COLO668 (cell line): ENCODE measurements around the gene TACC2.

ENCODE experiments used
- DNase-seq: peaks from one replicate; lab custom pipeline; 2025; ENCODE audit not compliant: unreplicated experiment; lab: John Stamatoyannopoulos, UW

The TACC2 gene

GRCh38 chr10:122241836-122242235, 252.9 kb downstream of the TACC2 start:
- no peak for DNase-seq

GRCh38 chr10:122243550-122243949, 254.6 kb downstream of the TACC2 start:
- no peak for DNase-seq

- DNase-seq, result no peak
Observed at GRCh38 chr10:122244001-122244975, 255.3 kb downstream of the TACC2 start.

GRCh38 chr10:122245136-122245535, 256.2 kb downstream of the TACC2 start:
- DNase-seq, result no peak

- no peak for DNase-seq
Observed at GRCh38 chr10:122245897-122246296, 256.9 kb downstream of the TACC2 start.

GRCh38 chr10:122246830-122247520, 258.0 kb downstream of the TACC2 start:
- no peak for DNase-seq

DNA sequence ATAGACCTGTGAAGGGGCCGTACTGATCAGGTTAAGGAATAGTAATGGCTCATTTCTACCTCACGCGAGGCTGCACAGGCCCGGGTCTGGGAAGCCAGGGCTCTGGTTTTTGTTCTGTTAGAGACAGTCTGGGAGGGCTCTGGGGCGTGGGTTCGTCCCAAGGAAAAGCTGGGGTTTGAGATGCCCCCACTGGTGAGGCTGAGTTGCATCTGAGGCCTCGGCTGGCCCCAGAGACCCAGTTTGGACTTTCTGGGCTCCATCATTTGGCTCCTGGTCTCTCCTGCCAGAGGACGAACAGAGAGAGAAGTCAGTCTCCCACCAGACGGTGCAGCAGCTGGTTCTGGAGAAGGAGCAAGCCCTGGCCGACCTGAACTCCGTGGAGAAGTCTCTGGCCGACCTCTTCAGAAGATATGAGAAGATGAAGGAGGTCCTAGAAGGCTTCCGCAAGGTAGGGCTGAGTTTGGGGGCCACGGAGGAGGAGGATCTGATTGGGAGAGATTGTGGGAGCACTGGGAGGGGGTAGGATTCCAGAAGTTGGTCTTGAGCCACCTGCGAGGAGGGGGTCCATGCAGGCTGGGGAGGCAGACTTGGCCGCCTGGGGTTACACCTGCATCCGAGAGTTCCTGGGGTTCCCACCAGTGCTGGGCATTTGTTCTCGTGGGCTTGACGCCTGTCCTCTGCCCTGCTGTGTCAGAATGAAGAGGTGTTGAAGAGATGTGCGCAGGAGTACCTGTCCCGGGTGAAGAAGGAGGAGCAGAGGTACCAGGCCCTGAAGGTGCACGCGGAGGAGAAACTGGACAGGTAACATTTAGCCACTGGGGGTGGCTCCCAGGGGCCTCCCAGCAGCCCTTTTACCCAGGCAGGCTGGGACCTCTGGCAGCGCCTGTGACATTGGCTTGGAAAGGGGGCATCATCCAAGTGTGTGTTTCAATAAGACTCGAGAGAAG, 259.7 kb downstream of the TACC2 start:
- no peak for DNase-seq

DNA sequence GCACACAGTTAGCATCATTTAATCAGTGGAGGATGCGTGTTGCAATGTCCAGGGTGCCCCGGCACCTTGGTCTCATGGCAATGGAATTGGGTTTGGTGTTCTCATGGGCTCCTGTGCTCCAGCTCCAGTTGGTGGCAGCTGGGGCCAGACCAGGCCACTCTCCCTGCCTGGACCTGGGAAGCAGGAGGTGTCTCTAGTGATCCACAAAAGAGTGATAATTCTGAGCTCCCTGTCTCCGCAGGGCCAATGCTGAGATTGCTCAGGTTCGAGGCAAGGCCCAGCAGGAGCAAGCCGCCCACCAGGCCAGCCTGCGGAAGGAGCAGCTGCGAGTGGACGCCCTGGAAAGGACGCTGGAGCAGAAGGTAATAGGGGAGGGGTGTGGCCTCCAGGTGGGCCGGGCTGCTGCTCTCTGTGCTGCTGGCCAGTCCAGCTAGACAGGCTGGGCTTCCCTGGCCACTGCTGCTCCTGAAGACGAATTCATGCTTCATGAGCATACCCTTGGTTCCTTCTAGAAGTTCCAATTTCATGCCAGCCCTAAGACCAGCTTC, 260.4 kb downstream of the TACC2 start:
- DNase-seq, result no peak

- no peak for DNase-seq
Observed at GRCh38 chr10:122249991-122250750, 261.2 kb downstream of the TACC2 start.

- no peak for DNase-seq
Observed at GRCh38 chr10:122251459-122252255, 262.7 kb downstream of the TACC2 start.

DNA sequence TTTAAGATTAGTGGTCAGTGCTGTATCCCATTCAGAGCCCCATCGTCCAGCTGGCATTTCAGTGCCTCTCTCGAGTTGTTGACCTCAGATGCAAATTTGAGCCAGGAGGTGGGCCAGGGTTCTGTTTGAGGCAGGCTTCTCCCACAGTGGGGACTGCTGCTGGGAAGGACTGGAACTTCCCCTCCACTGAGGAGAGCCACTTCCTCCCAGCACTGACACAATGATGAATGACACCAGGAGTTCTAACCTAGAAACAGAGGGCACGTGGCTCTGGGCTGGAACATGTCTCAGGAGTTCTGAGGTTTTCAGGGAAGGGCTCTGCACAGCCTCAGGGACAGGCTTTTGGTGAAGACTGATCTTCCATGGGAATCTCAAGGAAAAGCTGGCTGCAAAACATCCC, 263.8 kb downstream of the TACC2 start:
- no peak for DNase-seq

DNA sequence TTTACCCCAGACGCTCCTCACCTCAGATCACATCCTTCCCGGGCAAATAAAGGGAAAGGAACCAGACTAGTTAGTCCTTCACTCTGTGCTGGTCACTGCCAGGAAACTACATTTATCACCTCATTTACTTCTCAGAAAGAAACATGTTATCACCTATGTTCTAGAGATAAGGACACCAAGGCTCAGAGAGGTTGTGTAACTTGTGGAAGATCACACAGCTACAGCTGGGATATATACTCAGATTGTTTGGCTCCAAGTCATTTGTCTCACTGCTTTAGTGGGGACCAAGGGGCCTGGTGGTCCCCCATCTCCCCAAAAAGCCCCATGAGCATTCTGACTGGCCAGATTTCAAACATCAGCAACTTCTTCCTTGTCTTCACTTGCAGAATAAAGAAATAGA, 264.6 kb downstream of the TACC2 start:
- DNase-seq, result no peak

GRCh38 chr10:122254831-122255230, 265.9 kb downstream of the TACC2 start:
- DNase-seq, result no peak

- no peak for DNase-seq
Observed at GRCh38 chr10:122255509-122256301, 266.7 kb downstream of the TACC2 start.

DNA sequence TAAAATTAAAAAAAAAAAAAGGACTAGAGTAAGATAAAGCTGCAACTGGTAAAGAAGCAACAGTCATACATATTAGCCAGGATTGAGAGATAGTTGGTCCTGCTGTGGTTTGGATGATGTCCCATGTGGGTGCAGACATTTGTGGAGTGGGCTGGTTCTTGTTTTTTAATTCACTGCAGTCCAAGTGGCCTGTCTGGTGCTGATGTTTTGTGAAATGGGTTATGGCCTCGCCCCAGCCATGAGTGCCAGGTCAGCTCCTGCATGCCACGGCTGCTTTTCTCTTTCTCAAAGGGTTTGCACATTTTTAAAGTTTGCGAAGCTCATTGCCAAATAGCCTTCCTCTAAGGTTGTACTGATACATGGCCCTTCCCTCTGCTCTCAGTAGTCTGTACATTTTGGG, 268.1 kb downstream of the TACC2 start:
- DNase-seq, result no peak

GRCh38 chr10:122258136-122259074, 269.4 kb downstream of the TACC2 start:
- DNase-seq, result no peak

DNA sequence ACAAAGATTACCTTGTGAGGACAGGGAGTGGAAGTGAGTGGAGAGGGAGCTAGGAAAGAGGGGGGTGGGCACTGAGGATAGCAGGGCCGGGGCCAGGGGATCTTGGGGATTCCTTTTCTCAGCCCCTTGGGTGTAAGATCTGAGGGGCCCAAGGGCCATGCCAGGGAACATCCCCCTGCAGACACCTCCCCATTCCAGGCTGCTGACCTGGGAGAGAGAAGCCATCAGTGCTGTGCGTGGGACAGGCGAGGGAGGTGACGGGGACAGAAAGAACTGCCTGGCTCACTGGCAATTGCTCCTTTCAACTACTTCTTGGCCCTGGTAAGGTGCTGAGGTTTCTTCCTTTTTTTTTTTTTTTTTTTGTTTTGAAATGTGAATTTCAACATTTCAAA, 270.1 kb downstream of the TACC2 start:
- no peak for DNase-seq
